Ramos (cell line): ENCODE measurements around the gene LITAF.
"Not testable (repeated sequence)": the region's sequence is repeated elsewhere in the genome, so short reads cannot be mapped to it uniquely, and the experiment has no call there.

Source experiments
- in situ Hi-C: fragments of 300-500 bp; cut with MboI; formaldehyde crosslinking; loops from one replicate; pipeline ENCODE4 v1.14.3; 2022; ENCODE audit warnings: low sequenced_read_pairs; ENCODE audit not compliant: unreplicated experiment

LITAF gene

DNA sequence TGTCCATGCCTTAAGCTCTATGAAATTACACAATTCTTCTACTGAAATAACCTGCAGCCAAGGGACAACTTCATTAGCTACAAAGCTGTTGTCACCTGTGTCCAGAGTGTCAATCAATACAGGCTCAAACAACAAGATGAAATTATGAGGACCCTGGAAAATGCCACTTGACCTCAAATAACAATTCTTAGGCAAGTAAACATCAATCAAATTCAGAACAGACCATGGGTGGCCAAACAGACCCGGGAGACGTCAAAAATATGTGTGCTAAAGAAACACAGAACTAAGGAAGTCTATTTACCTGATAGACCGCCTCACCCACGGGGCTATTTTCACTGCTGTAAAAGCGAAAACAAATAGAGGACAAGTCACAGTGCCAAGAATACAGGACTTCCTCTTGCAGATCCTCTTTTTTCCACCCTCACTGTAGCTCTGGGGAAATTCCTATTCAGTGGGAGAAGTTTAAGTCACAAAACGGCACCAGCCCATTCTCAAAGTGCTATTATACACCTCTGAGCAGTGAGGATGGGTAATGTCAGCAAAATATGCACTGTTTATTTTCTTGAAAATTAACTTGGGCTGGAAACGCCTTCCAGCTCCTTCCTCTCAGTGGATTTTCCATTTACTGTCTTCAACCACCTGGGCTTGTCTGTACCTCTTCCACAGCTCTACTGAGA lies 2.7 kb downstream of the LITAF start:
- in situ Hi-C loops, result no loop called here

DNA sequence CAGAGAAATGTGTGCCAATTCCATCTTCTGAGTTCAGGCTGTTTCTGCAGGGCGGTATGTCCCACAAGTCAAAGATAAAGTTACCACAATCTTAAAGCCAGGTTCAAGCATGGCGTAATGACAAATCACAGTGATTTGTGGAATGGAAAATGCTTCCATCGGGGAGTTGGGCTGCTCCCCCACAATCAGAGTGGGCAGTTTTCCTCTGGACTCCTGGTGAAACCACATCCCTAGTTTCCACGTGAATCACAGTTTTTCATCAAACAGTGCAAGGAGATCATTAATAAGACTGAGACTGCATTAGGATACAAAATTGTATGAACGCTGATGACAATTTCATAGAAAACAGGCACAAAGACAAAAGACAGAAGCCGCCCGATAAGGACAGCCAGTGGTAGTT lies 3.6 kb downstream of the LITAF start:
- in situ Hi-C loops, result no loop called here

DNA sequence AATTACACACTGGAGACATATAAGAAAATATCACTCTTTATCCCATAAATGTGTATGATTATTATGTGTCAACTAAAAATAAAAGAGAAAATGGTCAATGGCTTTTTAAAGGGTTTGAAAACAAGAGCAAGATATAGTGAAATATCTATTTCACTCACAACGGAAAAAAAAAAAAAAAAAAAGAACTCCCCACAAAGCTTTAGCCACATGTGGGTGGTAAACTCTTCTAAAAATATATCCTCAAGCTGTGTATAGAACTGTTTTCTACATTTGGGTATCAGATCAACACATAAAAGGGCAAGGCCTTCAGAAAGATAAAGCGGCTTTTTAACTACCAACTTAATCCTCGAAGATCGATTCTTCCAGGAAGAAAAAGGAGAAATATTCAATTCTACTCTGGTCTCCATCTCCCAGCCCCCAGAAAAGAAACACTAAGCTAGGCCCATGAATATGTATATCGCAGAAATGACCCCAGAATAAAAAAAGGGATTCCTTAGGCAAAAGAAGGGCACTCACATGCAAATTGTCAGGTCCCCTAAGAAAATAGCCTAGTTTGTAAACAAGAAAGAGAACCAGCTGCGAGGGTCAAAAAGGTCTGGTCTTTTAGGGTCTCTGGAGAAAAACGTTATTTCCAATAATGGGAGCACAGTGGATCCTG lies 4.4 kb downstream of the LITAF start:
- in situ Hi-C loops, result no loop called here

DNA sequence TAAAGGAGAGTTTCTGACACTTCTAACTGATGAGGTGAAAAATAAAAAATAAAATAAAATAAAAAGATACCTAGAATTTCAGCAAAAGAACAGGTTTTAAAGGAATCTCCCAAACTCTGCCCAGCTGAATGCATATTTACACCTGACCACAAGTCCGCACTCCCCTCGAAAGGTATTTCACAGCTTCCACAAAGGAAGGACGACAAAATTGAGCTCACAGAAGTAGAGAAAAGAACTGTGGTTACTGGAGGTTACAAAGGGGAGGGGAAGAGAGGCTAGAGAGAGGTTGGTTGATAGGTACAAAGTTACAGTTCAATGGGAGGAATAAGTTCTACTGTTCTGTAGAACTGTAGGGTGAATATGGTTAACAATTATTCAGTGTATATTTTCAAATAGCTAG lies 5.0 kb downstream of the LITAF start:
- in situ Hi-C loops, result no loop called here

DNA sequence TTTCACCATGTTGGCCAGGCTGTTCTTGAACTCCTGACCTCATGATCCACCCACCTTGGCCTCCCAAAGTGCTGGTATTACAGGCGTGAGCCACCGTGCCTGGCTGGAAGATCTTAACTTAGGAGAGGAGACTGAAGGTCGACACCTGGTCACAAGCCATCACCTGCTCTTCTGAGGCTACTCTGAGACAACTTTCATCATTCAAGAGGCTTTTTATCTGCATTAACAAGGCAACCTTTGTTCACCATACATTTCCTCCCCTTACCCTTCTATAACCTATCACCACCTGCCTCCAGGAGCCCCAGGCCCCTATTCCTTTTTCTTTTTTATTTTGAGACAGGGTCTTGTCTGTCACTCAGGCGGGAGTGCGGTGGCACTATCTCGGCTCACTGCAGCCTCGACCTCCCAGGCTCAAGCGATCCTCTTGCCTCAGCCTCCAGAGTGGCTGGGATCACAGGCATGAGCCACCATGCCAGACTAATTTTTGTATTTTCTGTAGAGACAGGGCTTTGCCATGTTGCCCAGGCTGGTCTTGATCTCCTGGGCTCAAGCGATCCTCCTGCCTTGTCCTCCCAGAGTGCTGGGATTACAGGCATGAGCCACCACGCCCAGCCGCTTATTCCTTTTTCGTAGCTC lies 6.2 kb downstream of the LITAF start:
- in situ Hi-C loops, result no loop called here

DNA sequence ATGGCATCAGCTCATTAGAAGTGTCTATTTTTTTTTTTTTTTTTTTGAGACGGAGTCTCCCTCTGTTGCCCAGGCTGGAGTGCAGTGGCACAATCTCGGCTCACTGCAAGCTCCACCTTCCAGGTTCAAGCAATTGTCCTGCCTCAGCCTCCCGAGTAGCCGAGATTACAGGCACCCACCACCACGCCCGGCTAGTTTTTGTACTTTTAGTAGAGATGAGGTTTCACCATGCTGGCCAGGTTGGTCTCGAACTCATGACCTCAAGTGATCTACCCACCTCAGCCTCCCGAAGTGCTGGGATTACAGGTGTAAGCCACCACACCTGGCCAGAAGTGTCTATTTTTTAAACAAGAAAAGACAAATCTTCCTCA lies 9.4 kb downstream of the LITAF start:
- in situ Hi-C loops, result not testable (repeated sequence)

DNA sequence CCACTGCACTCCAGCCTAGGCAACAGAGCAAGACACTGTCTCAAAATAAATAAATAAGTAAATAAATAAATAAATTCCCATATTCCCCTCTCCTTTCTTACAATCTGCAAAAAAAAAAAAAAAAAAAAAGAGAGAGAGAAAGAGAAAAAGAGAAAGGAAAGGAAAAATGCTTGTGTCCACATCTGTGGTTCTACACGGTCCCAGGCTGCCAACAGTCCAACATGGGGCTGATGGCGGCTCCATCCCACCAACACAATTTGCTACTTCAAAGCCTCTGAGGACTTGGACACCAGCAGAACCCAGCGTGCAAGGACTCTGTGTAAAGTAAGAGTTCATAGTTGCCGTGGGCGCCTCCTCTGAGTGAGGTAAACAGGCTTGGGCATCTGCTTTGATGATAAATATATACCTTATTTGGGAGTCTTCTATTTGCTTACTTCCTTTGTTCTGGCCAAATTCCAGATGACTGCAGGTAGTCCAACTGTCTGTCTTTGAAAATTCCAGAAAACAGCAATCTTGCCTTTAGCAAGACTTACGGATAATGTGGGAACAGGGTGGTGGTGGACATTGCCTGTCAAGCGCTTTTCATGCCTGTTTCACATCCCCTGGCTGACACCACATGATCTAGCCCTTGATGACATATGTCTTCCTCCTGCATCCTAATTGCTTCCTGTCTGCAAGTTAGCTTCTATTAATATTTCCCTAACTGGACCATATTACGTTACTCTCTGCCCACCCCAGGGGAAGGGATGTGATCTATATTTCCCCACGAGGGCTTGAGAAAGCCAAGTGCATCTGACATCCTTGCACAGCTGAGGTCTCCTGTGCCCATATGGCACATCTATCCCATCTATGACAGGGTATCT lies 10.1 kb downstream of the LITAF start:
- in situ Hi-C loops, result no loop called here

DNA sequence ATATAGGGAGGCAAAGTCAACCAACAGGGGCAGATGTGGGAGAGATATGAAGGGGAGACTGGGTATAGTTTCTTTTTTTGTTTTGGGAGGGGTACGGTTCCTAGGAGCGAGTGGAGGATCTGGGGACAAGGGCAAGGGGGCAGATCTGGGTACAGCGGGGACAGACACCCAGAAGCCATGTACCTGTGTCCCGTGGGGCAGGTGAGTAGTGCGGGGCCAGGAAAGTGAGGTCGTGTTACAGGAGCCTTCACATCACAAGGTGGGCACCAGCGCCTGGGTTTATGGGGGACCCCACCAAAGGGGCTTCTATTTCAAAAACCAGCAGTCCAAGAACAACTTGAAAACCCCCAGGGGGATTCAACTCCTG lies 11.5 kb downstream of the LITAF start:
- in situ Hi-C loops, result no loop called here

DNA sequence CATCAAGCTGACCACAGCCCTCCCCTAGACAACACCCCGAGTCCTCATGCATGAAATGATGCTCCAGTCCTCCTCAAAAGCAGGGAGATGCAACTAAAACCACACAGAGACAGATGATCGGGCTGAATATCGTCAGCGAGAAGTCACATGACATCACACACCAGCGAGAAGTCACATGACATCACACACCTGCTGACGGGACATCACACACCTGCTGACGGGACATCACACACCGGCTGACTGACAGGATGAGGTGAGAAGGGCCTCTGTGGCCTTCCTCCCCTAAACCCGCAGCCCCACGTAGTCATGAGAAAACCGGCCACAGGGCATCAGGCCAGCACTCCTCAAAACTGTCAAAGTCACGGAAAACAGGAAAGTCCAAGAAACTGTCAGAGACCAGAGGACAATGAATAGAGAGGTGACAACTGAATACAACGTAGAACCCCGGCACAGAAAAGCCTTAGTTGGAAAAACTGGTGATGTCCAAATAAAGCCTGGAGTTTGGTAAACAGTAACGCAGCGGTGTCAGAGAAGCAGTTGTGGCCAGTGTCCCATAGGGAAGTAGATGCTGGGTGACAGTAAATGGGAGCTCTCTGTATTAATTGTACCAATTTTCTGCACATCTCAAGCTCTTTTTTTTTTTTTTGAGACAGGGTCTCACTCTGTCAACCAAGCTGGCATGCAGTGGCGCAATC lies 14.3 kb downstream of the LITAF start:
- in situ Hi-C loops, result no loop called here

DNA sequence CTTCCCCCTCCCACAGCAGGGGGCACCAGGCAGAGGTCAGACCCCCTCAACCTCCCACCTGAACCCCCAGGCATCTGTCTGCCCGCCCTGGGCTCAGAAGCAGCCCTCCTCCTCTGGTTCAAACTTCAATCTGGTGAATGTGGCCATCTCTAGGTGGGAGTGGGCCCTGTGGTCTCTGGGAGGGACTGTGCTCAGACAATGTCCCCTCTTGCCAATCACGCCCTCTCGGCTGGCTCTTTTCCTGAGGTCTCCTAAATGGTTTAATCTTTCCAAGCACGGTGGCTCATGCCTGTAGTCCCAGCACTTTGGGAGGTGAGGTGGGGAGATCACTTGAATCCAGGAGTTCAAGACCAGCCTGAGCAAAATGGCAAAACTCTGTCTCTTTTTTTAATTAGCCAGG lies 15.2 kb downstream of the LITAF start:
- in situ Hi-C loops, result no loop called here

DNA sequence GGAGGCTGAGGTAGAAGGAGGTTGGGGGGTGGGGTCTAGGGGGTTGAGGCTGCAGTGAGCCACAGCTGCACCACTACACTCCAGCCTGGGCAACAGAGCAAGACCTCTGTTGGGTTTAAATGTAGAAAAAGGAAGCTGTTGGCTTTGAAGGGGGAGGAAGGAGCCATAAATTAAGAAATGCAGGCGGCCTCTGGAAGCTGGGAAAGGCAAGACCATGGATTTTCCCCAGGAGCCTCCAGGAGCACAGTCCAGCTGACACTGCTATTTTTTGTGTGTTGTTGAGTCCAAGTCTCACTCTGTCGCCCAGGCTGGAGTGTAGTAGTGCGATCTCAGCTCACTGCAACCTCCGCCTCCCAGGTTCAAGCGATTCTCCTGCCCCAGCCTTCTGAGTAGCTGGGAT lies 15.9 kb downstream of the LITAF start:
- in situ Hi-C loops, result no loop called here

DNA sequence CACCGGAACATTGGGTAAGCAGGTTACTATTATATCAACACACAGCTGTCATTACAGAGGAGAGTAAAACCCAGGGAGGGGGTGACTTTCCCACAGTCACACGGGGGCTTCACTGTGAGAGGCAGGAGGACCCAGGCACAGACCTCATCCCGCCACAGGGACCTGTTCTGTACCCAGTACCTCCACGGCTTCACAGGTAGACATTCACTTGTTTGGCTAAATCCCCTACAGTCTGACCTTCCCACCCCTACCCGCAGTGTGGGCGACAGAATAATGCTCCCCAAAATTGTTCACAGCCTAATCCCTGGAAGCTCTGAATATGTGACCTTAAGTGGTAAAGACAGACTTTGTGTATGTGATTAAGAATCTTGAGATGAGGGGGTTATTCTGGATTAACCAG lies 16.5 kb downstream of the LITAF start:
- in situ Hi-C loops, result no loop called here

DNA sequence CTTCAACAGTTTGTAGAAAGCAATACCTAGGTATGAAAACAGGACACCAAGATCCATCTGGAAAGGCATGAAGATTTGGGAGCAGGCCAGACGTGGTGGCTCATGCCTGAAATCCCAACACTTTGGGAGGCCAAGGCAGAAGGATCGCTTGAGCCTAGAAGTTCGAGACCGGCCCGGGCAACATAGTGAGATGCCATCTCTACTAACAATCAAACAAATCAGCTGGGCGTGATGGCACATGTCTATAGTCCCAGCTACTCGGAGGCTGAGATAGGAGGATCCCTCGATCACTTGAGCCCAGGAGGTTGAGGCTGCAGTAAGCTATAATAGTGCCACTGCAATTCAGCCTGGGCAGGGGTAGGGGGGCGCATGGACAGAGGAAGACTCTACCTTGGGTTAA lies 20.3 kb downstream of the LITAF start:
- in situ Hi-C loops, result no loop called here

DNA sequence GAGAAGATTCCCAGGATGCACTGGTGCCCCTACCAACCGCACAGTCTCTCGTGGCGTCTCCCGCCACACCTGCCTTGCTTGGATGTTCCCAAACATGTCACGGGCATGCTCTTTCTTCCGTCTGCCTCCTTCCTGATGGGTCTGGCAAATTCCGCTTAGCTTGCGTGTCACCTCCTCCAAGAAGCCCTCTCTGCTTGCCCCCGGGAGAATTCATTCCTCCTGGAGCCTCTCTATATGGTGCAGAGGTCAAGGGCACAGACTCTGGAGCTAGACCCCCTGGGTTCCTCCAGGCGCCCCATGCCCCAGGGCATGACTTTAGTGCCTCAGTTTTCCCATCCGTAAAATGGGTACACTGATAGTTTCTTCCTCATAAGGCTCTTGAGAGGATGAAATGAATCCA lies 21.1 kb downstream of the LITAF start:
- in situ Hi-C loops, result no loop called here

DNA sequence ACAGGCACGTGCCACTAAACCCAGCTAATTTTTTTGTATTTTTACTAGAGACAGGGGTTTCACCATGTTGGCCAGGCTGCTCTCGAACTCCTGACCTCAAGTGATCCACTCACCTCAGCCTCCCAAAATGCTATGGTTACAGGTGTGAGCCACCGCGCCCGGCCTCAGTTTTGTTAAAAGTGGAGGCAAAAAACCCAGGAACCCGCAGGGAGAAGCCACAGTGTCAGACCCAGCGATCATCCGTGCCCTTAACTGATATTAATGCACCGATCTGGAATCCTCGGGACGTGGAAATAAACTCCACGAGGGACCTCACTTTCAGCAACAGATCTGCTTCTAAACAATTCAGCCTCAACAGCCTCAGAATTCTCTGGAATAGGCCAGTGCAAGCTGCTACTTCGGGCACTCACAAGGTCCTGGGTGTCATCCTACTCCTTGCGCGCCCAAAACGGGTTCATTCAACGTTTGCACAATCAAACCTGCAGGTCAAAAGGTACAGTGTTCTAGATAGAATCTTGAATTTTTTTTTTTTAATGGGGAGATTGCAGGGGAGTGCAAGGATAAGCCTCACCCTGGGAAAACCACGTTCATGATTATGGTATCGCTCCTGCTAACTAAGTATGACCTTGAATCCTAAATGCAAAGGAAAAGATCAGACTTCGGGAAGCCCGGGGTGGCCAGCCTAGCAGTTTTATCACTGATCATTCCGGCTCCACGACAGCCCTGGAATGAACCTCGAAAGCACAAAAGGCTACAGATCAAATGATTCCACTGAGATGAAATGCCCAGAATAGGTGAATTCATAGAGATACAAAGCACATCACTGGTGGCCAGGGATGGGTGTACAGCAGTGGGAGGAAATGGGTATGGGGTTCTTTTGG lies 22.4 kb downstream of the LITAF start:
- in situ Hi-C loops, result no loop called here

DNA sequence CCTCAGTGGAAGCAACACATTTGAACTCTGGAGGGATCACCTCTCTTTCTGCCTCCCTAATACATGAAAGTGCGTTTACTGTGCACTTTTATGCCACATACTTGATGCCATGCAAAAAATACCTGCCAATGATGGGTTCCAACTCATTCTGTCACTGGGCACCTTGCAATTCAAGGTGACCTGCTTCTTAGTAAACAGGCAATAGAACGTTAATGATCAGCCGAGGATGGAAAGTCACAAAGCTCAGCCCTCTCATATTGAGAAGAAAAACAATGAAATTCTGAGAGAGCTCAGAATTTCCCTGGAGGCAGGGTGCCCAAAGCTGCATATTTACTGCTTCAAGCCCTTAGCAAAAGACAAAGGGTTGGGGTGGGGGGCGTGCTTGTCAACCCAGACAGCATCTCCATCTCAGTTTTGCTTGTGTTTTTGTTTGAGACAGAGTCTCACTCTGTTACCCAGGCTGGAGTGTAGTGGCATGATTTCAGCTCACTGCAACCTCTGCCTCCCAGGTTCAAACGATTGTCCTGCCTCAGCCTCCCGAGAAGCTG lies 23.2 kb downstream of the LITAF start:
- in situ Hi-C loops, result no loop called here

DNA sequence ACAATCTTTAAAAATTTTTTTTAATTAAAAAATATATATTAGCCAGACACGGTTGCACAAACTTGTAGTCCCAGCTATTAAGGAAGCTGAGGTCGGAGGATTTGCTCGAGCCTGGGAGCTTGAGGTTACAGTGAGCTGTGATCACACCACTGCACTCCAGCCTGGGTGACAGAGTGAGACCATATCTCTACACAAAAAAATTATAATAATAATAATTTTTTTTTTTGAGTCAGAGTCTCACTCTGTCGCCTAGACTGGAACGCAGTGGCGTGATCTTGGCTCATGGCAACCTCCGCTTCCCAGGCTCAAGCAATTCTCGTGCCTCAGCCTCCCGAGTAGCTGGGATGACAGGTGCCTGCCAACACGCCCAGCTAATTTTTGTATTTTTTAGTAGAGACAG lies 23.8 kb downstream of the LITAF start:
- in situ Hi-C loops, result no loop called here

DNA sequence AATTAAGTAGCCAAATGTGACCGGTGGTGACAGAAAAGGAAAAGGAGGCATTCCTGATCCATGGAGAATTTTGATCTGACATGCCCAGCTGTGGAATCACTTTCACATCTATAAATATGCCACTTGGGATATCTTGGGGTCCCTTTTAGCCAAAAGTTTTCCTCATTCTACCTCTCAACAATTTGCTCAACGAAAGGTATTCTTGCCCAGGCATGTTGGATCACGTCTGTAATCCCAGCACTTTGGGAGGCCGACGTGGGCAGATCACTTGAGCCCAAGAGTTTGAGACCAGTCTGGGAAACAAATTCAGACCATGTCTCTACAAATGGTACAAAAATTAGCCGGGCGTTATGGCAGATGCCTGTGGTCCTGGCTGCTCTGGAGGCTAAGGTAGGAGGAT lies 24.3 kb downstream of the LITAF start:
- in situ Hi-C loops, result no loop called here

DNA sequence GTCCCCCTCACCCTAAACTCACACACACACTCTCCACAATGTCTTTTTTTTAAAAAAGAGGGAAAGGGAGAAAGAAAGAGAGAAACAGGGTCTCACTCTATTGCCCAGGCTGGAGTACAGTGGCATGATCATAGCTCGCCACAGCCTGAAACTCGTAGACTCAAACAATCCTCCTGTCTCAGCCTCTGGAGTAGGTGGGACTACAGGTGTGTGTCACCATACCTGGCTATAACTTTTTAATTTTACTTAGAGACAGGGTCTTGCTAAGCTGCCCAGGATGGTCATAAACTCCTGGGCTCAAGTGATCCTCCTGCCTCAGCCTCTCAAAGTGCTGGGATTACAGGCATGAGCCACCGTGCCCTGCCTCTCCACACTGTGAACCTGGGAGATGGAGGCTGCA lies 24.9 kb downstream of the LITAF start:
- in situ Hi-C loops, result no loop called here
